GM18499 (cell line): ENCODE measurements around the gene CTRB1.

Experiments
- ATAC-seq: cut with Tn5 transposase; IDR thresholded peaks from one replicate; pipeline ENCODE4 v1.9.1; 2021; ENCODE audit warnings: moderate number of reproducible peaks; ENCODE audit not compliant: insufficient read depth, unreplicated experiment

Gene CTRB1

DNA sequence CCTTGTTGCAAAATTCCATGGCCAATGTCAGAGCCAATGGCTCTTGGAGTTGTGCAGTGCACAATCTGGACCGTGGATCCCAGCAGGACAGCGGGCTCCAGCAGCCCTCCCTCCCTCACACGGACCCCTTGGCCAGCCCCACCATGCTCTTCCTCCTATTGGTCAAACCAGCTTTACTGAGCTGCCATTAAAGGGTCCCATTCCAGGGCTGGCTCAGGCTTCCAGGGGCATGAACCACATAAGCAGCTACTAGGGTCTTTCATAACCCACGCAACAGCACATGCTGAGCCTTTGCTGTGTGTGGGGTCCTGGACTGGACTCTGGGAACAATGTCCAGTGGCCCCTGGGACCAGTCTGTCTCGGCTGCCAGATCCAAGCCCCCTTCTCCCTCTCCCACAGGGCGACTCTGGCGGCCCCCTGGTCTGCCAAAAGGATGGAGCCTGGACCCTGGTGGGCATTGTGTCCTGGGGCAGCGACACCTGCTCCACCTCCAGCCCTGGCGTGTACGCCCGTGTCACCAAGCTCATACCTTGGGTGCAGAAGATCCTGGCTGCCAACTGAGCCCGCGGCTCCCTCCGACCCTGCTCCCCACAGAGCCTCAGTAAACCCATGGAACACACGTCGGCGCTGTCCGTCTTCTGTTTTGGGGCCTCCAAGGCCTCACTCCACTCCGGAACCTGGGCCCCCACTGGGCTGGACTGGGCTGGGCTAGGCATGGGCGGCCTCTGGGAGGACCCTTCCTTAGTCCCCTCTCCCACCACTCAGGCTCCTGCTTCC is 5.7 kb downstream of the CTRB1 start:
- ATAC-seq, result no peak

- no peak for ATAC-seq
Measured at GRCh38 chr16:75225092-75225491, 6.3 kb downstream of the CTRB1 start.

- no peak for ATAC-seq
Measured at GRCh38 chr16:75225678-75226515, 7.1 kb downstream of the CTRB1 start.

- ATAC-seq, result no peak
Measured at GRCh38 chr16:75226550-75227360, 8.0 kb downstream of the CTRB1 start.

DNA sequence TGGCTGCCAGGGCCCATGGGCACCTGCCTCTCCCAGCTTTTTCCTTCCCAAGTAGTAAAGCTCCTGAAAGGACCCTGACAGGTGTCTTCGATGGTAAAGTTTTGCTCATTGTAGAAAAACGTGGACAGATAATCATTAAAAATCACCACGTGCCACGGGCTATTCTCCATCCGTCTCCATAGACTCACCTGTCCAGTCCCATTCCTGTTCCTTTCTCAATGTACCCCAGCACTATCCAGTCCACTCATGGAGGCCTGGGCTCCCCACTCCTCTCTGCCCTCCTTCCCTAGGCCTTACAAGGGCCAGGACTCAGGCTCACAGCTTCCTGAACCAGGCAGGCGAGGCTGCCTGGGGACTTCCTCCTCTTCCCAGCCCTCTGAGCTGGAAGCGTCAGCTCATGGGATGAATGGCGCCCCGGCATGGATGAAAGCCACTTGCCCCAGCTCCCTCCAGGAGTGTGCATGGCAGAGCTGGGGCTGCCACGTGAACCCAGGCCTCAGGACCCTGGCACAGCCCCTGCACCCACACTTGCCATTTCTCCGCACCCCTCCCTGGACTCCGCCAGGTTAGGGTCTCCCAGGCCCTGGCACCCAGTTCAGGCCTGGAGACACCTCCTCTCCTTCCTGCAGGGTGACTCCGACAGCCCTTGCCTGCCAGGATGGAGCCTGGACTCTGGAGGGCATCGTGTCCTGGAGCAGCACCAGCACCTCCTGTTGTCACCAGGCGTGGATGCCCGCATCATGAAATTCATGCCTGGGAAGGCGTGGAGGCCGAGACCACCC is 8.8 kb downstream of the CTRB1 start:
- no peak for ATAC-seq

GRCh38 chr16:75228143-75228976 is 9.6 kb downstream of the CTRB1 start:
- ATAC-seq, result no peak

- no peak for ATAC-seq
Measured at GRCh38 chr16:75229172-75230031, 10.6 kb downstream of the CTRB1 start.

GRCh38 chr16:75230471-75231110 is 11.8 kb downstream of the CTRB1 start:
- ATAC-seq, result no peak

- ATAC-seq, result no peak
Measured at GRCh38 chr16:75231570-75231969, 12.8 kb downstream of the CTRB1 start.

DNA sequence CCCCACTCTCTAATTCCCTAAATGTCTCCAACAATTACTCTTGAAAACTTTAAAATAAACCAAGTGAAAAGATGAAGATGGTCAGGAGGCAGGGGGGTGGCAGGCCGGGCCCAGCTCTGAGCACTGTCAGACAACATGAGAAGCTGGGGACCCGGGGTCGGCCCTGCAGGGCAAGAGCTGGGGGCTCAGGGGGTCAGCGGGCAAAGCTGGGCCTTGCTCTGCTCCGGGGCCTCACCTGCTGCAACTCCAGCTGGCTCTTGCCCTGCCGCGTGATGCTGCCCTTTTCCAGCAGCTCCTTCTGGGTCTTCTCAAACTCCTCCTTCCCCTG is 14.8 kb downstream of the CTRB1 start:
- no peak for ATAC-seq

GRCh38 chr16:75234856-75235696 is 16.3 kb downstream of the CTRB1 start:
- no peak for ATAC-seq

DNA sequence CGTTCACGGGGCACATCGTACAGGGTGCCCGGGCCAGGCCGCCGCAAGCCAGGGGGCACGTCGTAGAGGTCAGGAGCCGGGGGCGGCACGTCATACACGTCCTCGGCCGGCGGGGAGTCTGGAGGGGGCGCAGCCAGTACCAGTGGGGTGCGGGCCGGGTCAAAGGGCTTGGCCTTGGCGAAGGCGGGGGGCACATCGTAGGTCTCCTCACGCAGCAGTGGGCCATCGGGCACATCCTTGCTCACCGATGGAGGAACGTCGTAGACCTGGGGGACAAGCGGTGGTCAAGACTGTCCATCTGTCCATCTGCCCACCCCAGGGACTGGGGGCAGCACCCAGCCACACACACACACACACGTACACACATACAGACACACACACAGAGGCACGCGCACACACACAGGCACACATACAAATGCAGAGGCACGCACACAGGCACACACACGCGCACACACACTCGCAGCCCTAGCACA is 17.0 kb downstream of the CTRB1 start:
- ATAC-seq, result no peak

DNA sequence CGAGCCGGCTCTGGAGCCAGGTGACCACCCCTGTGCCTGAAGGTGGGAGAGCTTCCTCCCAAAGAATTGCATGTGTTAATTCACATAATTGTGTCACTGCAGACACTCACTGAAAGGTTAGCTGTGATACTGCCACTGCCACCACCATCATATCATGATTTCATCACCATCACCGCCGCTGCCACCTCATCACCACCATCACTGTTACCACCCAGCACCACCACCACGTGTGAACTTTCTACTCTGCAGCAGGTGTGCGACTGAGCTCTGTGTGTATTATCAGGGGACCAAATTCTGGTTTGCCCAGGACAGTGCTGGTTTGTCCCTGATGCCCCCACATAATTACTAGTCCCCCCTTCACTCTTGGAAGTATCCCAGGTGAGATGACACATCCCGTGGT is 17.4 kb downstream of the CTRB1 start:
- no peak for ATAC-seq

GRCh38 chr16:75236736-75237397 is 18.1 kb downstream of the CTRB1 start:
- no peak for ATAC-seq

- ATAC-seq, result no peak
Measured at GRCh38 chr16:75237398-75238131, 18.8 kb downstream of the CTRB1 start.
